Liver (tissue), 9 donors: ENCODE data around the gene CENPO. TPM values are rescaled to one million over a fixed set of nuclear protein-coding genes. Genes with fewer than 3 reads are reported as not detected.

Experiments
- DNase-seq: peaks from one replicate; pipeline ENCODE4 v3.0.0-alpha.2; 2017; ENCODE audit warnings: low spot score
- H3K27ac ChIP-seq, 2 donors: one replicate each; pipeline ENCODE4 v1.7.0; 2013; ENCODE audit warnings: inconsistent platforms in 2 of 2, low read length in 2 of 2, control low read depth in 1 of 2, low read depth in 1 of 2, mild to moderate bottlenecking in 1 of 2
- H3K27me3 ChIP-seq, 4 donors: one replicate each; pipeline versions ENCODE4 v1.6.1 to v1.7.0; 2013; ENCODE audit warnings: low read length in 3 of 4, inconsistent platforms in 1 of 4, mild to moderate bottlenecking in 1 of 4, moderate library complexity in 1 of 4; ENCODE audit not compliant: control insufficient read depth in 4 of 4, insufficient read depth in 4 of 4
- H3K36me3 ChIP-seq, 4 donors: one replicate each; pipeline versions ENCODE4 v1.6.1 to v1.7.0; 2013; ENCODE audit warnings: low read length in 3 of 4, mild to moderate bottlenecking in 3 of 4, low read depth in 1 of 4, moderate library complexity in 1 of 4; ENCODE audit not compliant: control insufficient read depth in 4 of 4, insufficient read depth in 3 of 4
- H3K4me1 ChIP-seq, 4 donors: one replicate each; pipeline versions ENCODE4 v1.6.1 to v1.7.0; 2013; ENCODE audit warnings: low read length in 3 of 4, mild to moderate bottlenecking in 3 of 4, moderate library complexity in 1 of 4; ENCODE audit not compliant: control insufficient read depth in 4 of 4, insufficient read depth in 4 of 4
- H3K4me3 ChIP-seq, 3 donors: one replicate each; pipeline versions ENCODE4 v1.6.1 to v1.7.0; 2013; ENCODE audit warnings: low read length in 3 of 3, control low read depth in 1 of 3, low read depth in 1 of 3, mild to moderate bottlenecking in 1 of 3
- H3K9ac ChIP-seq, 2 donors: one replicate each; pipeline ENCODE4 v1.7.0; 2013; ENCODE audit warnings: low read length in 2 of 2, mild to moderate bottlenecking in 2 of 2, moderate library complexity in 2 of 2, control low read depth in 1 of 2, low read depth in 1 of 2
- H3K9me3 ChIP-seq, 4 donors: one replicate each; pipeline versions ENCODE4 v1.6.1 to v1.7.0; 2013; ENCODE audit warnings: low read length in 3 of 4; ENCODE audit not compliant: control insufficient read depth in 4 of 4
- CTCF ChIP-seq: fragments of 150-350 bp; IDR thresholded peaks from 2 replicates; pipeline ENCODE4 v1.5.1; 2017; ENCODE audit warnings: improper control_type of control experiment, low read depth, low read length; ENCODE audit not compliant: missing input control
- EGR1 ChIP-seq, 2 donors: IDR thresholded peaks; 2 replicates each; pipeline ENCODE4 v1.6.1; 2016 to 2018; ENCODE audit warnings: antibody characterized with exemption in 2 of 2, low read depth in 2 of 2
- FOXA2 ChIP-seq: IDR thresholded peaks from 2 replicates; pipeline ENCODE4 v1.6.1; 2016; ENCODE audit warnings: antibody characterized with exemption
- GABPA ChIP-seq, 2 donors: IDR thresholded peaks in 1 of 2; conservative IDR thresholded peaks in 1 of 2; 2 replicates each; pipeline ENCODE4 v1.6.1; 2016; ENCODE audit warnings: antibody characterized with exemption in 2 of 2, mild to moderate bottlenecking in 1 of 2, moderate library complexity in 1 of 2
- HNF4A ChIP-seq, 2 donors: conservative IDR thresholded peaks; 2 replicates each; pipeline ENCODE4 v1.6.1; 2016; ENCODE audit warnings: antibody characterized with exemption in 2 of 2, mild to moderate bottlenecking in 2 of 2
- HNF4G ChIP-seq: IDR thresholded peaks from 2 replicates; pipeline ENCODE4 v1.6.1; 2016; ENCODE audit warnings: antibody characterized with exemption
- JUND ChIP-seq, 2 donors: IDR thresholded peaks; 2 replicates each; pipeline ENCODE4 v1.6.1; 2016; ENCODE audit warnings: antibody characterized with exemption in 2 of 2
- NR2F2 ChIP-seq: IDR thresholded peaks from 2 replicates; pipeline ENCODE4 v1.6.1; 2016; ENCODE audit warnings: antibody characterized with exemption
- RAD21 ChIP-seq, 2 donors: IDR thresholded peaks; 2 replicates each; pipeline ENCODE4 v1.6.1; 2016; ENCODE audit warnings: antibody characterized with exemption in 2 of 2, mild to moderate bottlenecking in 2 of 2
- RXRA ChIP-seq, 2 donors: IDR thresholded peaks; 2 replicates each; pipeline ENCODE4 v1.6.1; 2017 to 2018; ENCODE audit warnings: antibody characterized with exemption in 2 of 2, mild to moderate bottlenecking in 1 of 2
- TAF1 ChIP-seq: conservative IDR thresholded peaks from 2 replicates; pipeline ENCODE4 v1.6.1; 2016; ENCODE audit warnings: antibody characterized with exemption, mild to moderate bottlenecking
- WGBS: extraction: QIAGEN DNeasy Blood & Tissue Kit; methylation state at CpG from one replicate; pipeline ENCODE4 v1.1.7; 2013; 5-methylcytosine and 5-hydroxymethylcytosine counted together
- polyA plus RNA-seq, 2 donors: library from polyadenylated mRNA; stranded (reverse) in 1 of 2; unstranded in 1 of 2; fragments of 200-250 nt in 1 of 2; fragments of >200 nt in 1 of 2; fragmentation: Nextera tagmentation in 1 of 2; extraction: Ambion mirVana in 1 of 2; gene quantifications; one replicate each; pipeline versions ENCODE4 v1.2.1 to v1.2.3, GENCODE V29; 2013 to 2015
- total RNA-seq, 2 donors: library from RNA; depleted of rRNA; stranded (reverse); fragments of >200 nt; gene quantifications; one replicate each; pipeline ENCODE4 v1.2.3, GENCODE V29; 2014
- TF ChIP-seq, protein P1 (sequence below): IDR thresholded peaks from 2 replicates; pipeline ENCODE4 v1.6.1; 2016; ENCODE audit warnings: antibody characterized with exemption
- TF ChIP-seq, protein P2 (sequence below): IDR thresholded peaks from 2 replicates; pipeline ENCODE4 v1.6.1; 2016; ENCODE audit warnings: antibody characterized with exemption
- TF ChIP-seq, protein P3 (sequence below): IDR thresholded peaks from 2 replicates; pipeline ENCODE4 v1.6.1; 2016; ENCODE audit warnings: antibody characterized with exemption, mild to moderate bottlenecking
- donor health status: healthy.
- donor health status: healthy.
- donor health status: healthy.
- donor health status: healthy.
- donor health status: healthy.

CENPO gene
- total and polyA plus RNA-seq, 4 donors: 2.2 to 17.8 (median 3.2) TPM

DNA sequence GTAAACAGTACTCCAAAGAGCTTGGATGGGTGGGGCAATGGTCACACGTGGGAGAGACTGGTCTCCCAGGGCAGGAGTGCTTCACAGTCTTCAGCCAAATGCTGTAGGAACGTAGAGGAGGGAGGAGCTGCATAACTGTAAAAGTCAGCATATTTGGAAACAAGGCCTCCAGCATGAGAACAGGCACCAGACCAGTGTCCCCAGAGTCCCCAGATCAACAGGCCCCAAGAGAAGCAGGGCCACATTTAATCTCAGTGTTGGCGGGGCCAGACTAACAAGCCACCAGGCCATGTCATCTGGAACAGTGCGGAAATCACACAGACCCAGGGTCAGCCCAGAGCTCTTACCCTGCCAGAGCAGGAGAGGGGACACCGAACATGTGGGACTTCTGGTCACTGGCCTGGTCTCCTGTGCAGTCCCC, 63.6 kb downstream of the CENPO start:
- Histone ChIP-seq H3K36me3 (no peaks in the 10 kb centered on the region), H3K4me1 (no peaks in the 10 kb centered on the region), H3K9me3 (no peaks in the 10 kb centered on the region), H3K4me3 (no peak overlapping the region), H3K27ac (peak overlapping the region; percentile 38 to 39), H3K27me3 (no peaks in the 10 kb centered on the region), H3K9ac (no peak overlapping the region)
- TF ChIP-seq RXRA (IDR thresholded peaks at IDR 0.05) (peak in 1 of 2 donors; percentile 25), NR2F2 (peak; percentile 42)
- TF ChIP-seq, protein P1, sequence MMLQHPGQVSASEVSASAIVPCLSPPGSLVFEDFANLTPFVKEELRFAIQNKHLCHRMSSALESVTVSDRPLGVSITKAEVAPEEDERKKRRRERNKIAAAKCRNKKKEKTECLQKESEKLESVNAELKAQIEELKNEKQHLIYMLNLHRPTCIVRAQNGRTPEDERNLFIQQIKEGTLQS: no peak
- DNase-seq: no peak
- 85% methylated on average over 5 of the region's 5 CpGs for WGBS

DNA sequence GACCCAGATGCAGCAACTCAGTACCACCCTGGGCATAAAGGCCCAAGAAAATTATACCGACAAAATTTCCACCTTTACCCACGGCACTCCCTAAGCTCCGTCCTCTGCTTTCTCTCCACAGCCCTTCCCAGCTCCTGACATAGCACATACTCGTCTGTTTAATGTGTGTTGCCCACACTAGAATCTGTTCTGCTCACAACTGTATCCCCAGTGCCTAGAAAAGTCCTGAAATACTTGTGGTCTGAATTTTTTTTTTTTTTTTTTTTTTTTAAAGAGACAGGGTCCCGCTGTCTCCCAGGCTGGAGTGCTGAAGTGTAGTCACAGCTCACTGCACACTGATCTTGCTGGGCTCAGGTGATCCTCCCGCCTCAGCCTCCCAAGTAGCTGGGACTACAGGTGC, 64.5 kb downstream of the CENPO start:
- WGBS: 95% methylated on average over 6 of the region's 6 CpGs

More for the DNA sequence above, 64.5 kb downstream of the CENPO start:
- no peaks in the 10 kb centered on the region for H3K36me3 ChIP-seq
- H3K4me1 ChIP-seq: no peaks in the 10 kb centered on the region
- no peaks in the 10 kb centered on the region for H3K27me3 ChIP-seq
- DNase-seq: no peak
- H3K9me3 ChIP-seq: no peaks in the 10 kb centered on the region
- no peak overlapping the region for H3K9ac ChIP-seq
- no peak overlapping the region for H3K27ac ChIP-seq
- no peak overlapping the region for H3K4me3 ChIP-seq
- TF ChIP-seq HNF4A (conservative IDR thresholded peaks at IDR 0.05): no peak
- TF ChIP-seq EGR1 (IDR thresholded peaks at IDR 0.05; ENCODE audit: low read depth in 2 of 2): no peak
- no peak for TF ChIP-seq RXRA (IDR thresholded peaks at IDR 0.05)
- no peak for TF ChIP-seq NR2F2
- TF ChIP-seq, protein P1: no peak
- no peak for TF ChIP-seq HNF4G
- no peak for TF ChIP-seq FOXA2
- TF ChIP-seq, protein P2, sequence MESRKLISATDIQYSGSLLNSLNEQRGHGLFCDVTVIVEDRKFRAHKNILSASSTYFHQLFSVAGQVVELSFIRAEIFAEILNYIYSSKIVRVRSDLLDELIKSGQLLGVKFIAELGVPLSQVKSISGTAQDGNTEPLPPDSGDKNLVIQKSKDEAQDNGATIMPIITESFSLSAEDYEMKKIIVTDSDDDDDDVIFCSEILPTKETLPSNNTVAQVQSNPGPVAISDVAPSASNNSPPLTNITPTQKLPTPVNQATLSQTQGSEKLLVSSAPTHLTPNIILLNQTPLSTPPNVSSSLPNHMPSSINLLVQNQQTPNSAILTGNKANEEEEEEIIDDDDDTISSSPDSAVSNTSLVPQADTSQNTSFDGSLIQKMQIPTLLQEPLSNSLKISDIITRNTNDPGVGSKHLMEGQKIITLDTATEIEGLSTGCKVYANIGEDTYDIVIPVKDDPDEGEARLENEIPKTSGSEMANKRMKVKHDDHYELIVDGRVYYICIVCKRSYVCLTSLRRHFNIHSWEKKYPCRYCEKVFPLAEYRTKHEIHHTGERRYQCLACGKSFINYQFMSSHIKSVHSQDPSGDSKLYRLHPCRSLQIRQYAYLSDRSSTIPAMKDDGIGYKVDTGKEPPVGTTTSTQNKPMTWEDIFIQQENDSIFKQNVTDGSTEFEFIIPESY: no peak
- no peak for TF ChIP-seq GABPA (IDR thresholded peaks at IDR 0.05 in 1 of 2, conservative IDR thresholded peaks at IDR 0.05 in 1 of 2)
- no peak for TF ChIP-seq TAF1
- no peak for TF ChIP-seq RAD21 (IDR thresholded peaks at IDR 0.05)
- no peak for TF ChIP-seq JUND (IDR thresholded peaks at IDR 0.05)
- TF ChIP-seq, protein P3, sequence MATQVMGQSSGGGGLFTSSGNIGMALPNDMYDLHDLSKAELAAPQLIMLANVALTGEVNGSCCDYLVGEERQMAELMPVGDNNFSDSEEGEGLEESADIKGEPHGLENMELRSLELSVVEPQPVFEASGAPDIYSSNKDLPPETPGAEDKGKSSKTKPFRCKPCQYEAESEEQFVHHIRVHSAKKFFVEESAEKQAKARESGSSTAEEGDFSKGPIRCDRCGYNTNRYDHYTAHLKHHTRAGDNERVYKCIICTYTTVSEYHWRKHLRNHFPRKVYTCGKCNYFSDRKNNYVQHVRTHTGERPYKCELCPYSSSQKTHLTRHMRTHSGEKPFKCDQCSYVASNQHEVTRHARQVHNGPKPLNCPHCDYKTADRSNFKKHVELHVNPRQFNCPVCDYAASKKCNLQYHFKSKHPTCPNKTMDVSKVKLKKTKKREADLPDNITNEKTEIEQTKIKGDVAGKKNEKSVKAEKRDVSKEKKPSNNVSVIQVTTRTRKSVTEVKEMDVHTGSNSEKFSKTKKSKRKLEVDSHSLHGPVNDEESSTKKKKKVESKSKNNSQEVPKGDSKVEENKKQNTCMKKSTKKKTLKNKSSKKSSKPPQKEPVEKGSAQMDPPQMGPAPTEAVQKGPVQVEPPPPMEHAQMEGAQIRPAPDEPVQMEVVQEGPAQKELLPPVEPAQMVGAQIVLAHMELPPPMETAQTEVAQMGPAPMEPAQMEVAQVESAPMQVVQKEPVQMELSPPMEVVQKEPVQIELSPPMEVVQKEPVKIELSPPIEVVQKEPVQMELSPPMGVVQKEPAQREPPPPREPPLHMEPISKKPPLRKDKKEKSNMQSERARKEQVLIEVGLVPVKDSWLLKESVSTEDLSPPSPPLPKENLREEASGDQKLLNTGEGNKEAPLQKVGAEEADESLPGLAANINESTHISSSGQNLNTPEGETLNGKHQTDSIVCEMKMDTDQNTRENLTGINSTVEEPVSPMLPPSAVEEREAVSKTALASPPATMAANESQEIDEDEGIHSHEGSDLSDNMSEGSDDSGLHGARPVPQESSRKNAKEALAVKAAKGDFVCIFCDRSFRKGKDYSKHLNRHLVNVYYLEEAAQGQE: no peak
- TF ChIP-seq CTCF: no peak
